Ecto neural progenitor cell (in vitro differentiated cells): ENCODE measurements around the gene FANCD2.
"Not testable (repeated sequence)": the region's sequence is repeated elsewhere in the genome, so short reads cannot be mapped to it uniquely, and the experiment has no call there.

Experiments
- DNase-seq: peaks from one replicate; pipeline ENCODE4 v3.0.0-alpha.2; 2018; ENCODE audit warnings: low spot score

FANCD2 gene

DNA sequence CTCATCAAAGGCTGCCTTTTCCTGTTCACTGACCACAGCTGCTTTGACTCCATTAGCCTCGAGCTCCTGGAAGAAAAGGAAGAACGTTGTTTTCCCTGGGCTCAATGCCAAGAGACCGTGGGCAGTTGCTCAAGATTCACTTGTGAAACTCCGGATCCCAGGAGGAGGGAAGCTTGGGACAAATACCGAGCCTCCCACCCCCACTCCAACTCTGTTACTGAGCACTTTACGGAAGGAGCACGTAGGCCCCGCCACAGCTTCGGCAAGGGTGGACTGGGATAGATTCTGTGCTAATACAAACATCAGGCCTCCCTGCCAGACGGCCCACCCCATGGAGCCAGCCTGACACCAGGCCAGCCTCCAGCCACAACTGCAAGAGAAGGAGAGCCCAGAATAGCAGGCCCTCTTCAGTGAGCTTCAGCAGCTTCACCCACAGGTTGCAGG is 10.8 kb upstream of the FANCD2 start:
- no peak for DNase-seq

GRCh38 chr3:10017636-10018292 is 8.5 kb upstream of the FANCD2 start:
- DNase-seq: no peak

GRCh38 chr3:10018806-10019205 is 7.4 kb upstream of the FANCD2 start:
- DNase-seq: not testable (repeated sequence)

DNA sequence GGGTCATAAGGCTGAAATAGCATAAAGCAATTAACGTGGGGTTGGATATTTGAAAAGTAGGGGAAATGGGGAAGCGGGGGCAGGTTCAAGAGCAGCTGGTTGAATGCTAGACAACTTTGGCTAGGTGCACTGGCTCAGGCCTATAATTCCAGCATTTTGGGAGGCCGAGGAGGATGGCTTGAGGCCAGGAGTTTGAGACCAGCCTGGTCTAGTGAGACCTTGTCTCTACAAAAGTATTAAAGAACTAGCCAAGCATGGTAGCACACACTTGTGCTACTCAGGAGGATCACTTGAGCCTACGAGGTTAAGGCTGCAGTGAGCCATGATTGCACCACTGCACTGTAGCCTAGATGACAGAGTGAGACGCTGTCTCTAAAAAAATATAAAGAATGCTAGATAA is 6.9 kb upstream of the FANCD2 start:
- no peak for DNase-seq

DNA sequence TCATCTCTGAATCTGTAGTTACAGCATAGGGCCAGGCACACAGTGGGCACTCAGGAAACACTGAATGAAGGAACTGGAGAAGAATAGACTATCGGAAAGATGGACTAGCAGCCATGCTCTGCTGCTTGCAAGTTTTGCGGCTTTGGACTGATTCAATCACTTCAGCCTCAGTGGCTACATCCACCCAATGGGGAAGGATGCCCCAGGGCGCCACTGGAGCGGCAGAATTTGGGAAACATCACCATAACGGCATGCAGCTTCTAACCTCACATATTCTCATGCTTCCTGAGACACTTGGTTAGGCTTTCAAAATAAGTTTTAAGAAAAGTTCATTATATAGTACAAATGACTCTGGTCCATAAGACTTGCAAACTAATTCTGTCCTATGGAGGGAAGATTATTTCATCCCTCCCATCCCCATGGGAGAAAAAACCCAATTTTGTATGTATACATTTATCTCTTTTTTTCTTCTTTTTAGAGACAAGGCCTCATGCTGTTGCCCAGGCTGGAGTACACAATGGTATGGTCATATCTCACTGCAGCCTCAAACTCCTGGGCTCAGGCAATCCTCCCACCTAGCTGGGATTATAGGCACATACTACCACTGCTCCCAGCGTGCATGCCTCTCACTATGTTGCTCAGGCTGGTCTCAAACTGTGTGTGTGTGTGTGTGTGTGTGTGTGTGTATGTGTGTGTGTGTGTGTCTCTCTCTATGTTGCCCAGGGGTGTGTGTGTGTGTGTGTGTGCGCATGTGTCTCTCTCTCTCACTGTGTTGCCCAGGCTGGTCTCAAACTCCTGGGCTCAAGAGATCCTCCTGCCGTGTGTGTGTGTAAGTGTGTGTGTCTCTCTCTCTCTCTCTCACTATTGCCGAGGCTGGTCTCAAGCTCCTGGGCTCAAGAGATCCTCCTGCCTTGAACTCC is 4.1 kb upstream of the FANCD2 start:
- DNase-seq: no peak

- DNase-seq: no peak
Observed at GRCh38 chr3:10023587-10024310, 2.5 kb upstream of the FANCD2 start.

- no peak for DNase-seq
Observed at GRCh38 chr3:10025205-10026083, 793 bp upstream of the FANCD2 start.

GRCh38 chr3:10041034-10041433 is 14.8 kb downstream of the FANCD2 start:
- no peak for DNase-seq

DNA sequence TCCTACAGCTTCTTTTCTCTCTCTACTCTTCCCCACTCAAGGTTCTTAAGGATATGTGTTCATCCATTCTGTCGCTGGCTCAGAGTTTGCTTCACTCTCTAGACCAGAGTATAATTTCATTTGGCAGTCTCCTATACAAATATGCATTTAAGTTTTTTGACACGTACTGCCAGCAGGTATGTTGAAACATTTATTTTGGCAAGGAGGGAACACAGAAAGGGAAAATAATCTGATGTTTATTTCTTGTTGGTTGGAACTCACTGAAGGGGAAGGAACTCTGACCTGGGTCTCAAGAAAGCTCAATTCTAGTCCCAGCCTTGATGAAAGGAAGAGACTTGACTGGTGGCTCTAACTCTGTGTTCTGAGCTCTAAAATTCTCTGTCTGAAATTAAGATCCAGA is 21.6 kb downstream of the FANCD2 start:
- DNase-seq: no peak

- DNase-seq: not testable (repeated sequence)
Observed at GRCh38 chr3:10053054-10053453, 26.8 kb downstream of the FANCD2 start.

DNA sequence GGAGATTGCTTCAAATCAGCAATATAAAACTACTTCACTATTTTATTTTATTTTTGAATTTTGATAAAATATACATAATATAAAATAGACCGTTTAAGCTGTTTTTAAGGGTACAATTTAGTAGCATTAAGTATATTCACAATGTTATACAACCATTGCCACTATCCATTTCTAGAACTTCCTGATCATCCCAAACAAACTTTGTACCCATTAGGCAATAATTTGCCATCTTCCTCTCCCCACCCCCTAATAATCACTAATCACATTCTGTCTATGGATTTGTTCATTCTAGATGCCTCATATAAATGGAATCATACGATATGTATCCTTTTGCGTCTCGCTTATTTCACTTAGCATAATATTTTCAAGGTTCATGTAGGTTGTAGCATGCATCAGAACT is 28.9 kb downstream of the FANCD2 start:
- DNase-seq: no peak

DNA sequence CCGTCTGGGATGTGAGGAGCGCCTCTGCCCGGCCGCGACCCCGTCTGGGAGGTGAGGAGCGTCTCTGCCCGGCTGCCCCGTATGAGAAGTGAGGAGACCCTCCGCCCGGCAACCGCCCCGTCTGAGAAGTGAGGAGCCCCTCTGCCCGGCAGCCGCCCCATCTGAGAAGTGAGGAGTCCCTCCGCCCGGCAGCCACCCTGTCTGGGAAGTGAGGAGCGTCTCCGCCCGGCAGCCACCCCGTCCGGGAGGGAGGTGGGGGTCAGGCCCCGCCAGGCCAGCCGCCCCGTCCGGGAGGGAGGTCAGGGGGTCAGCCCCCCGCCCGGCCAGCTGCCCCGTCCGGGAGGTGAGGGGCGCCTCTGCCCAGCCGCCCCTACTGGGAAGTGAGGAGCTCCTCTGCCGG is 43.8 kb downstream of the FANCD2 start:
- DNase-seq: not testable (repeated sequence)

DNA sequence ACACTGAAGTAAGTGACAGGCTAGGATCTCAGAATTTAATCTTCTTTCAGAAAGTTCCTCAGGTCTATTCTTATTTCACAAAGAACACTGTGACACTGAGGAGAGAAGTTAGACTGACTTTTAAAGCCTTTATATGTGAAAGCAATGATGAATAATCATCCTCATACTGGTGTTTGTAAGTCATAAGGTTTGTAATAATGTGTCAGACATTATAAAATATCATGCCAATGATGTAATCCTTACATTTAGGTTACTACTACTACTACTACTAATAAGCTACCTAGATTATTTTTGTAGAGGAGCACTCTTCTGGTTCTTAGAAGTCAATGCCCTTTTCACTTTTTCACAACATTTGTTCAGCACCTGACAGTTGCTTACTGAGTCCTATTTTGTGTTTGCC is 48.4 kb downstream of the FANCD2 start:
- no peak for DNase-seq

- DNase-seq: no peak
Observed at GRCh38 chr3:10081871-10082270, 55.6 kb downstream of the FANCD2 start.

DNA sequence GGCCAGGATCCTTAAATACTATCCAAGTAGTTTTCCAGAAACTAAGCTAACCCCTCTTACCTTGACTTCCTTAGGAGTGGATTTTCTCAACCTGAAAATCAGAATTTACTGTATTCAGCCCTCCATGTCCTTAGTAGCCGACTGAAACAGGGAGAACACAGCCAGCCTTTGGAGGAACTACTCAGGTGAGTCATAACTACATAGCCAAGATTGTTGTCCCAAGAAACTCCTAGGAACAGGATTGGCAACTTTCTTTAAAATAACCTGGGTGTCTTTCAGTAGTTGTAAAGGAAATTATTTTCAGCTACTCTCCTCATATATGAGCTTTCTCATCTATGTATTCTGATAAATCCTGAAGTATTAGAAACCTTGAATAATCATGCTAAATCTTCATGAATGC is 59.5 kb downstream of the FANCD2 start:
- DNase-seq: no peak

DNA sequence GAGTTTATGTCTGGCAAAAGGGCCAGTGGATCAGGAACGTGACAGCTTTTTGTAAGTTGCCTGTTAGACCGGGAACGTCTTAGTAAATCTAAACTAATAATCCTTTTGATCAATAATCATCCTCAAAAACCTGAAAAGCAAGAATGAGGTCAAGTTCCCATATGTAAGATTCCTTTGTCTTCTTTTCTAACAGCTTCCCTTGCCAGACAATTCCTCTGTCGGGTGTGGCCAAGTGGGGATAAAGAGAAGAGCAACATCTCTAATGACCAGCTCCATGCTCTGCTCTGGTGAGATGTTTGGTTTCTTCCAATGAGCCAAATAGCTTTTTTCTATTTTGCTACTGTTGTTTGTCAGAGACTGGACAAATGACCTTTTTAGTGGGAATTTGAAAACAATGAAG is 62.0 kb downstream of the FANCD2 start:
- DNase-seq: no peak

DNA sequence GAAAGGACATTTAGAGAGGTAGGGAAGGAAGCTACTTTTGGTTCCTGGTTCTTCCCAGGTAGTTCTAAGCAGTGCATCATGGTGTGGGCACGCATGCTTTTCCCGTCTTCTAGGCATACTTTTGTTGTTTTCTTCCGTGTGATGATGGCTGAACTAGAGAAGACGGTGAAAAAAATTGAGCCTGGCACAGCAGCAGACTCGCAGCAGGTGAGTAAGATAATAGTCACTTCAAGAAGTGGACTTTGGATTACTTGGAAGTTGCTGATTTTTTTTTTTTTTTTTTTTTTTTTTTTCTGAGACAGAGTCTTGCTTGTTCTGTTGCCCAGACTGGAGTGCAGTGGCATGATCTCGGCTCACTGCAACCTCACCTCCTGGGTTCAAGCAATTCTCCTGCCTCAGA is 63.9 kb downstream of the FANCD2 start:
- DNase-seq: no peak

- DNase-seq: not testable (repeated sequence)
Observed at GRCh38 chr3:10090774-10091173, 64.5 kb downstream of the FANCD2 start.

DNA sequence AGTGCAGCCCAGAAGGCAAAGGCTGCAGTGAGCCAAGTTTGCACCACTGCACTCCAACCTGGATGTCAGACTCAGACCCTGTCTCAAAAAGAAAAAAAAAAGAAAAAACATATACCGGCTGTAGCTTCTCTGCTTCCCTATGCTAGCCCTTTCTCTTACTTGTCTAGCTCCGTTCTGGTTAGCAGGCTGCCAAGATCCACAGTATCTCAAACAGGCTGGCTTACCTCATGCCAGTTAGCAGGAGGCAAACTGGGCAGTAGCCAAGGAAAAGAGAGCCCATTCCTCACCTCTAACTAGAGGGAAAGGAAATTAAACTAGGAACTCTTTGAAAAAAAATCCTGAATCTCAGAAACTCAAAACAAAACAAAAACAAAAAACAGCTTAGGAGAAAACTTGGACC is 65.2 kb downstream of the FANCD2 start:
- DNase-seq: not testable (repeated sequence)

DNA sequence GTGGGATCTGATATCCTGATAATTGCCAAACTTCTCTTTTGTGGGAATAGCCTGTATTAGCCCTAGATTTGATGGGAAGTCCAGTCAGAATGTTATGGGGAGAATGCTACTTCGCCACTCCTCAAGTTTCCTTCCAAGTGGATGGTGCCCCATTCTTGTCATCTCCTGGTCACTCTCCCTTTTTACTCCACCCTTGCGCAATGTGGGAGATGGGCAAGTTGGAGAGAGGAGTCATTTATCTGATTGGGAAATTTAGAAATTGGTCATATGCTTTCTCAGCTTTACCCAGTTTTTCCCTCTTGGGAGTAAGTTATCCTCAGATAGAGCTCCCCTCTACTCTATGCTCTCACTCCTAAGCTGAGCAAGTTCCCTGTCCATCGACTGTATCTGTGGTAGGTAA is 67.4 kb downstream of the FANCD2 start:
- DNase-seq: no peak

GRCh38 chr3:10099041-10099440 is 72.8 kb downstream of the FANCD2 start:
- DNase-seq: no peak

DNA sequence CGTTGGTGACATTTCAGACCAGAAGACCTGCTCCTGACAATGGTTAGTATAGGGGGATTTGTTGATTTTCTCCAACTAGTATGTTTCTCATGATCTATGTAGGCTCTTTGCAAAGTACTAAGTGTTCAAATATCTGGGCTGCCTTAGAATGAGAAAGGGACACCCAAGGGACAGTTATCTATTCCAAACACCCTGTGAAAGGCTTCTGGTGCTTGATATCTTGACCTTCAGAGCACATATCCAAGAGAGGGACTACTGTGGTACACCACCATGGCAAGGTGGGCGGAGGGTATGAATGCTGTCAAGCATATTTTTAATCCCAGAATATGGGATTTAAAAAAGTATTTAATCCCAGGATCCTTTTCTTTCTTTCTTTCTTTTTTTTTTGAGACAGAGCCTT is 80.7 kb downstream of the FANCD2 start:
- no peak for DNase-seq
